SK-N-SH (cell line): ENCODE results near the gene ADGRG3. TPM values are rescaled to one million over a fixed set of nuclear protein-coding genes. Genes with fewer than 3 reads are reported as not detected.

Source experiments
- CTCF ChIA-PET: fragments of 300-600, 350-600 bp; formaldehyde crosslinking; extraction: SDS; loops from one replicate; lab custom pipeline; 2021; lab: Yijun Ruan, JAX
- POLR2A ChIA-PET: fragments of 350-600 bp; sonication (Branson Sonifier 250); formaldehyde crosslinking; extraction: SDS; loops from one replicate; lab custom pipeline; 2020; ENCODE audit warnings: antibody characterized with exemption, inconsistent platforms; lab: Yijun Ruan, JAX
- DNase-seq: peaks from one replicate; pipeline ENCODE4 v3.0.0; 2012
- H2AFZ ChIP-seq: fragments of 200-600 bp; sonication (generic); 2 replicates; pipeline ENCODE4 v1.8.1; 2016; ENCODE audit warnings: antibody characterized with exemption, mild to moderate bottlenecking, low read depth
- H3F3A ChIP-seq: fragments of 200-600 bp; sonication (generic); replicated peaks from 2 replicates; pipeline ENCODE3; 2016; ENCODE audit warnings: antibody characterized with exemption, mild to moderate bottlenecking; ENCODE audit not compliant: insufficient read depth
- H3K27ac ChIP-seq, 2 experiments: fragments of 200-500 bp in 1 of 2; fragments of 200-600 bp in 1 of 2; sonication (Bioruptor generic) in 1 of 2; sonication (generic), shearing (Covaris generic) in 1 of 2; 2 replicates each; pipeline versions ENCODE4 v1.5.1 to v1.6.1; 2014 to 2016; ENCODE audit warnings: low read depth in 2 of 2, inconsistent platforms in 1 of 2, low read length in 1 of 2, mild to moderate bottlenecking in 1 of 2, mixed read lengths in 1 of 2
- H3K27me3 ChIP-seq: fragments of 200-600 bp; sonication (generic), shearing (Covaris generic); 2 replicates; pipeline ENCODE4 v1.6.1; 2016; ENCODE audit warnings: mixed run types; ENCODE audit not compliant: insufficient read depth
- H3K36me3 ChIP-seq, 2 experiments: fragments of 200-500 bp in 1 of 2; fragments of 200-600 bp in 1 of 2; sonication (Bioruptor generic) in 1 of 2; sonication (generic) in 1 of 2; replicated peaks in 1 of 2; 2 replicates each; pipeline versions ENCODE3 to v1.5.1; 2014 to 2016; ENCODE audit warnings: low read length in 1 of 2, mild to moderate bottlenecking in 1 of 2; ENCODE audit not compliant: insufficient read depth in 2 of 2, control insufficient read depth in 1 of 2
- H3K4me1 ChIP-seq, 2 experiments: fragments of 200-500 bp in 1 of 2; fragments of 200-600 bp in 1 of 2; sonication (Bioruptor generic) in 1 of 2; sonication (generic), shearing (Covaris generic) in 1 of 2; 2 replicates each; pipeline versions ENCODE4 v1.5.1 to v1.6.1; 2014 to 2016; ENCODE audit warnings: low read depth in 1 of 2, low read length in 1 of 2, mixed run types in 1 of 2; ENCODE audit not compliant: insufficient read depth in 2 of 2, control insufficient read depth in 1 of 2
- H3K4me2 ChIP-seq: fragments of 200-600 bp; sonication (generic), shearing (Covaris generic); 2 replicates; pipeline ENCODE4 v1.6.1; 2017; ENCODE audit warnings: mixed run types
- H3K4me3 ChIP-seq, 2 experiments: fragments of 200-500 bp in 1 of 2; fragments of 200-600 bp in 1 of 2; sonication (Bioruptor generic) in 1 of 2; sonication (generic), shearing (Covaris generic) in 1 of 2; 2 replicates each; pipeline versions ENCODE4 v1.5.1 to v1.8.1; 2014 to 2016; ENCODE audit warnings: low read depth in 2 of 2, inconsistent platforms in 1 of 2, low read length in 1 of 2, mild to moderate bottlenecking in 1 of 2, mixed read lengths in 1 of 2, moderate library complexity in 1 of 2
- H3K79me2 ChIP-seq: fragments of 200-600 bp; sonication (generic); 2 replicates; pipeline ENCODE4 v1.8.1; 2017; ENCODE audit warnings: mild to moderate bottlenecking; ENCODE audit not compliant: insufficient read depth
- H3K9ac ChIP-seq: fragments of 200-600 bp; sonication (generic); 2 replicates; pipeline ENCODE4 v1.6.1; 2017; ENCODE audit warnings: mixed run types
- H3K9me2 ChIP-seq: fragments of 200-600 bp; sonication (generic); 2 replicates; pipeline ENCODE4 v1.6.1; 2017; ENCODE audit warnings: mixed run types
- H3K9me3 ChIP-seq: fragments of 200-600 bp; sonication (generic); 2 replicates; pipeline ENCODE4 v1.6.1; 2017; ENCODE audit warnings: mixed run types, mild to moderate bottlenecking, moderate library complexity
- H4K20me1 ChIP-seq: fragments of 200-600 bp; sonication (generic); 2 replicates; pipeline ENCODE4 v1.6.1; 2017; ENCODE audit warnings: mild to moderate bottlenecking, mixed run types; ENCODE audit not compliant: insufficient read depth
- CHD2 ChIP-seq: fragments of 150-350 bp; IDR thresholded peaks from 2 replicates; pipeline ENCODE4 v1.6.1; 2018; ENCODE audit warnings: low read length; ENCODE audit not compliant: partially characterized antibody
- ELF1 ChIP-seq: IDR thresholded peaks from 2 replicates; pipeline ENCODE4 v1.4.0; 2012
- EP300 ChIP-seq, 2 experiments: IDR thresholded peaks; 2 replicates each; pipeline versions ENCODE4 v1.4.0 to v1.6.1; 2012; ENCODE audit warnings: borderline replicate concordance in 1 of 2, low read depth in 1 of 2, low read length in 1 of 2
- FOXJ3 ChIP-seq: sonication (generic); formaldehyde crosslinking; IDR thresholded peaks from 2 replicates; pipeline ENCODE4 v1.5.1; 2020; ENCODE audit warnings: mild to moderate bottlenecking, missing genetic modification reagents
- GABPA ChIP-seq: IDR thresholded peaks from 2 replicates; pipeline ENCODE4 v1.4.0; 2012; ENCODE audit warnings: low read depth, mild to moderate bottlenecking
- GATA2 ChIP-seq: sonication (generic); formaldehyde crosslinking; IDR thresholded peaks from 2 replicates; pipeline ENCODE4 v1.5.0; 2020; ENCODE audit warnings: mild to moderate bottlenecking, missing genetic modification reagents
- NFIC ChIP-seq: IDR thresholded peaks from 2 replicates; pipeline ENCODE4 v1.4.0; 2012; ENCODE audit warnings: borderline replicate concordance
- NRF1 ChIP-seq: IDR thresholded peaks from 2 replicates; pipeline ENCODE4 v1.6.1; 2012; ENCODE audit warnings: low read depth, mild to moderate bottlenecking, low read length
- POLR2AphosphoS5 ChIP-seq: IDR thresholded peaks from 2 replicates; pipeline ENCODE4 v1.6.1; 2012; ENCODE audit warnings: low read depth, low read length
- RAD21 ChIP-seq: IDR thresholded peaks from 2 replicates; pipeline ENCODE4 v1.6.1; 2012; ENCODE audit warnings: mild to moderate bottlenecking, low read length
- RCOR1 ChIP-seq: fragments of 150-350 bp; IDR thresholded peaks from 2 replicates; pipeline ENCODE4 v1.6.1; 2017; ENCODE audit warnings: antibody characterized with exemption, low read length
- RXRA ChIP-seq: IDR thresholded peaks from 2 replicates; pipeline ENCODE4 v1.4.0; 2012; ENCODE audit warnings: low read depth, mild to moderate bottlenecking, borderline replicate concordance
- SIN3A ChIP-seq: IDR thresholded peaks from 2 replicates; pipeline ENCODE4 v1.6.1; 2012; ENCODE audit warnings: low read depth, mild to moderate bottlenecking, low read length, moderate library complexity, borderline replicate concordance
- TAF1 ChIP-seq: IDR thresholded peaks from 2 replicates; pipeline ENCODE4 v1.6.1; 2012; ENCODE audit warnings: low read depth, mild to moderate bottlenecking, low read length, moderate library complexity, borderline replicate concordance
- TEAD4 ChIP-seq: IDR thresholded peaks from 2 replicates; pipeline ENCODE4 v1.4.0; 2012; ENCODE audit warnings: mild to moderate bottlenecking, borderline replicate concordance; ENCODE audit not compliant: insufficient read depth
- WGBS: methylation state at CpG from one replicate; pipeline ENCODE4 v1.1.6; 2017; ENCODE audit warnings: low lambda C conversion rate; 5-methylcytosine and 5-hydroxymethylcytosine counted together
- polyA plus RNA-seq, 3 experiments: library from polyadenylated mRNA; depleted of rRNA; stranded (reverse); fragments of >200 nt; gene quantifications; 2 replicates each; pipeline ENCODE4 v1.2.3, GENCODE V29; 2012
- TF ChIP-seq, protein P1 (sequence below): IDR thresholded peaks from 2 replicates; pipeline ENCODE4 v1.6.1; 2012; ENCODE audit warnings: mild to moderate bottlenecking, low read depth, low read length, moderate library complexity
- TF ChIP-seq, protein P2 (sequence below): IDR thresholded peaks from 2 replicates; pipeline ENCODE4 v1.4.0; 2012; ENCODE audit warnings: low read depth
- TF ChIP-seq, protein P3 (sequence below): fragments of 200-600 bp; sonication (generic); IDR thresholded peaks from 2 replicates; pipeline ENCODE4 v1.6.1; 2017; ENCODE audit warnings: antibody characterized with exemption, mild to moderate bottlenecking, moderate library complexity

The ADGRG3 gene
- polyA plus RNA-seq, 1 of the 3 experiments (the other 2 are of a cell fraction), result not detected

DNA sequence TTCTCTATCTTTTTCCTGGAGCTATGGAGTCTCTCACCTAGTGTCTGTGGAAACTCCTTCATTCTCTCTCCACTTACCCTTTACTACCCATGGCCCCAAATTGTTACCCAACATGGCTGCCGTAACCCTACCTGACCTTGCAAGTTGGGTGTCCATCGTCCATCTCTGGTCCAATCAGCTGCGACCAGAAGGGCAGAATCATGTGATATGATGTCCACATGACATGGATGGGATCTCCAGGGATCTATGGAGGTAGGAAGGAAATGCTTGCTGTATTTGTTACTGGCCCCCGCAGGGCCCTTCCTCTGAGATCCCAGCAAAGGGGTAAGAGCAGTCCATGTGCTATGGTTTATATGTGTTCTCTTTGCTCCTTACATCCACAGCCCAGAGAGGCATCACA is 18.5 kb downstream of the ADGRG3 start:
- CTCF ChIA-PET, result interaction anchor here (0.8 to 1.2 kb wide), 2 partner anchors 37 to 71 kb away, joined by 3 to 4 read pairs; no protein-coding TSS in a partner anchor
- Histone ChIP-seq H2AFZ (no peak overlapping the region), H3K27ac (no peak overlapping the region), H3K9me3 (no peaks in the 10 kb centered on the region), H3K4me3 (no peak overlapping the region), H3F3A (no peaks in the 10 kb centered on the region), H3K4me1 (peaks cover 0 to 8% of the 10 kb centered on the region in 2 experiments; a peak in 1 of 4 replicates), H3K27me3 (no peaks in the 10 kb centered on the region; the same call in 1 of the 2 replicates), H4K20me1 (no peaks in the 10 kb centered on the region), H3K4me2 (no peak overlapping the region), H3K9ac (no peak overlapping the region), H3K36me3 (no peaks in the 10 kb centered on the region), H3K79me2 (no peaks in the 10 kb centered on the region), H3K9me2 (no peaks in the 10 kb centered on the region)
- POLR2A ChIA-PET, result no interaction called here
- TF ChIP-seq SIN3A (no peak), CHD2 (no peak), RCOR1 (no peak), NRF1 (no peak), POLR2AphosphoS5 (no peak), TAF1 (no peak), GATA2 (no peak), GABPA (no peak)
- TF ChIP-seq, protein P1, sequence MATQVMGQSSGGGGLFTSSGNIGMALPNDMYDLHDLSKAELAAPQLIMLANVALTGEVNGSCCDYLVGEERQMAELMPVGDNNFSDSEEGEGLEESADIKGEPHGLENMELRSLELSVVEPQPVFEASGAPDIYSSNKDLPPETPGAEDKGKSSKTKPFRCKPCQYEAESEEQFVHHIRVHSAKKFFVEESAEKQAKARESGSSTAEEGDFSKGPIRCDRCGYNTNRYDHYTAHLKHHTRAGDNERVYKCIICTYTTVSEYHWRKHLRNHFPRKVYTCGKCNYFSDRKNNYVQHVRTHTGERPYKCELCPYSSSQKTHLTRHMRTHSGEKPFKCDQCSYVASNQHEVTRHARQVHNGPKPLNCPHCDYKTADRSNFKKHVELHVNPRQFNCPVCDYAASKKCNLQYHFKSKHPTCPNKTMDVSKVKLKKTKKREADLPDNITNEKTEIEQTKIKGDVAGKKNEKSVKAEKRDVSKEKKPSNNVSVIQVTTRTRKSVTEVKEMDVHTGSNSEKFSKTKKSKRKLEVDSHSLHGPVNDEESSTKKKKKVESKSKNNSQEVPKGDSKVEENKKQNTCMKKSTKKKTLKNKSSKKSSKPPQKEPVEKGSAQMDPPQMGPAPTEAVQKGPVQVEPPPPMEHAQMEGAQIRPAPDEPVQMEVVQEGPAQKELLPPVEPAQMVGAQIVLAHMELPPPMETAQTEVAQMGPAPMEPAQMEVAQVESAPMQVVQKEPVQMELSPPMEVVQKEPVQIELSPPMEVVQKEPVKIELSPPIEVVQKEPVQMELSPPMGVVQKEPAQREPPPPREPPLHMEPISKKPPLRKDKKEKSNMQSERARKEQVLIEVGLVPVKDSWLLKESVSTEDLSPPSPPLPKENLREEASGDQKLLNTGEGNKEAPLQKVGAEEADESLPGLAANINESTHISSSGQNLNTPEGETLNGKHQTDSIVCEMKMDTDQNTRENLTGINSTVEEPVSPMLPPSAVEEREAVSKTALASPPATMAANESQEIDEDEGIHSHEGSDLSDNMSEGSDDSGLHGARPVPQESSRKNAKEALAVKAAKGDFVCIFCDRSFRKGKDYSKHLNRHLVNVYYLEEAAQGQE, result no peak
- TF ChIP-seq, protein P2, sequence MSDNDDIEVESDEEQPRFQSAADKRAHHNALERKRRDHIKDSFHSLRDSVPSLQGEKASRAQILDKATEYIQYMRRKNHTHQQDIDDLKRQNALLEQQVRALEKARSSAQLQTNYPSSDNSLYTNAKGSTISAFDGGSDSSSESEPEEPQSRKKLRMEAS, result no peak
- 65% methylated on average over 4 of the region's 4 CpGs for WGBS
- no peak for DNase-seq

DNA sequence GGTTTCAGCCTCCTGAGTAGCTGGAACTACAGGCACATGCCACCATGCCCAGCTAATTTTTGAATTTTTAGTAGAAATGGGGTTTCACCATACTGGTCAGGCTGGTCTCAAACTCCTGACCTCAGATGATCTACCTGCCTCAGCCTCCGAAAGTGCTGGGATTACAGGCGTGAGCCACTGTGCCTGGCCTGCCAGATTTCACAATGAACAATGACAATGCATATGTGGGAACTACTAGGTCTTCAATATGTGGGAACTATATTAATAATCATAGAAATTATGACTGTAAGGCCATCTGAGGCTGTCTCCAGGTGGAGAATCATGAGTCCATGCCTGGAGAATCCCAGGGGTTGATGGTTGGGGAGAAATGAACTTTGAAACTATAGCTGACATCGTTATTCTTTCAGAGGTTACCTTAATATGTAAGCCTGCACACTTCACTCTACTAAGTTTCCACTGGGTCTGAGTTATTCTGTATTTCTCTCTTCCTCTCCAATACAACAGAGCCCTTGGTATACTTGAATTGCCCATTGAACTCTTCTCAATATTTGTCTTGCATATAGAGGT is 19.3 kb downstream of the ADGRG3 start:
- ChIA-PET POLR2A (no interaction called here), CTCF (interaction anchor here (0.8 kb wide), 1 partner anchor 70 kb away, joined by 3 read pairs; no protein-coding TSS in a partner anchor)
- no peaks in the 10 kb centered on the region for H3K36me3 ChIP-seq
- 63% methylated on average over 3 of the region's 3 CpGs for WGBS
- H4K20me1 ChIP-seq, result no peaks in the 10 kb centered on the region
- H3K4me2 ChIP-seq, result no peak overlapping the region
- no peaks in the 10 kb centered on the region for H3F3A ChIP-seq
- no peaks in the 10 kb centered on the region for H3K79me2 ChIP-seq
- no peaks in the 10 kb centered on the region for H3K9me3 ChIP-seq
- H2AFZ ChIP-seq, result no peak overlapping the region
- no peak for DNase-seq
- H3K9ac ChIP-seq, result no peak overlapping the region
- H3K27ac ChIP-seq, result no peak overlapping the region
- peaks cover 0 to 8% of the 10 kb centered on the region in 2 experiments; a peak in 1 of 4 replicates for H3K4me1 ChIP-seq
- H3K9me2 ChIP-seq, result no peaks in the 10 kb centered on the region
- no peak overlapping the region for H3K4me3 ChIP-seq
- H3K27me3 ChIP-seq, result no peaks in the 10 kb centered on the region; the same call in 1 of the 2 replicates
- TF ChIP-seq FOXJ3 (CRISPR knock-in tag), result no peak
- no peak for TF ChIP-seq NFIC
- no peak for TF ChIP-seq CHD2
- TF ChIP-seq RXRA, result no peak
- TF ChIP-seq, protein P3, sequence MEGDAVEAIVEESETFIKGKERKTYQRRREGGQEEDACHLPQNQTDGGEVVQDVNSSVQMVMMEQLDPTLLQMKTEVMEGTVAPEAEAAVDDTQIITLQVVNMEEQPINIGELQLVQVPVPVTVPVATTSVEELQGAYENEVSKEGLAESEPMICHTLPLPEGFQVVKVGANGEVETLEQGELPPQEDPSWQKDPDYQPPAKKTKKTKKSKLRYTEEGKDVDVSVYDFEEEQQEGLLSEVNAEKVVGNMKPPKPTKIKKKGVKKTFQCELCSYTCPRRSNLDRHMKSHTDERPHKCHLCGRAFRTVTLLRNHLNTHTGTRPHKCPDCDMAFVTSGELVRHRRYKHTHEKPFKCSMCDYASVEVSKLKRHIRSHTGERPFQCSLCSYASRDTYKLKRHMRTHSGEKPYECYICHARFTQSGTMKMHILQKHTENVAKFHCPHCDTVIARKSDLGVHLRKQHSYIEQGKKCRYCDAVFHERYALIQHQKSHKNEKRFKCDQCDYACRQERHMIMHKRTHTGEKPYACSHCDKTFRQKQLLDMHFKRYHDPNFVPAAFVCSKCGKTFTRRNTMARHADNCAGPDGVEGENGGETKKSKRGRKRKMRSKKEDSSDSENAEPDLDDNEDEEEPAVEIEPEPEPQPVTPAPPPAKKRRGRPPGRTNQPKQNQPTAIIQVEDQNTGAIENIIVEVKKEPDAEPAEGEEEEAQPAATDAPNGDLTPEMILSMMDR, result no peak
- no peak for TF ChIP-seq TEAD4
- no peak for TF ChIP-seq ELF1
- no peak for TF ChIP-seq SIN3A
- TF ChIP-seq NRF1, result no peak
- TF ChIP-seq RAD21, result no peak
- TF ChIP-seq EP300 (IDR thresholded peaks at IDR 0.05; ENCODE audit: borderline replicate concordance in 1 of 2, low read depth in 1 of 2, low read length in 1 of 2), result no peak
- TF ChIP-seq GATA2, result no peak
- TF ChIP-seq, protein P1, result no peak
